RCC 7860 (cell line): ENCODE data around the gene ABCA7.
"Not testable (repeated sequence)": the region's sequence is repeated elsewhere in the genome, so short reads cannot be mapped to it uniquely, and the experiment has no call there.

Source experiments
- DNase-seq: peaks from one replicate; pipeline ENCODE4 v3.0.0-alpha.2; 2015; ENCODE audit warnings: low spot score
- FAIRE-seq: peaks from 2 replicates; lab custom pipeline; 2012; peaks lifted over from hg19 to GRCh38; lab: Jason Lieb, UNC

The ABCA7 gene

GRCh38 chr19:1114728-1115127 lies 74.8 kb downstream of the ABCA7 start:
- FAIRE-seq, DNase-seq: not testable (repeated sequence)
